ENCODE results near the gene GNS.
A peak's percentile ranks its signal among the peaks of the same experiment; 100 is the strongest.

Gene GNS

DNA sequence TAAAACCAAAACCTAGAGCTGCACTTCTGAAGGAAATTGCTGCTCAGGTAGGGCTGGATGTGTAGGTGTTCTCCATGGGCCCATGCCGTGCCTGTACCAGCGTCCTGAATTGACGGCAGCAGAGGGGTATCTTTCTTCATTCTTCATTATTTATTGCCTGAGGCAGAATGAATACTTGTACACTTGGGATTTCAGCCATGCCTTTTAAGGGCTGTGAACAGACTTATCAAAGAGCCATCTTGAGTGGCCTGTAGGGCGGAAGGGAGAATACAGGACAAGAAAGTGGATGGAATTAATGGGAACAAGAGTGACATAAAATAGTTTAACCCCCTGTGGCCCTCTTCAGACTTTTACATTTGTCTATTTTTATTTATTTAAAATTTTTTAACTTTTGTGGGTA is 87.5 kb downstream of the GNS start:
- DNase-seq: no peak

DNA sequence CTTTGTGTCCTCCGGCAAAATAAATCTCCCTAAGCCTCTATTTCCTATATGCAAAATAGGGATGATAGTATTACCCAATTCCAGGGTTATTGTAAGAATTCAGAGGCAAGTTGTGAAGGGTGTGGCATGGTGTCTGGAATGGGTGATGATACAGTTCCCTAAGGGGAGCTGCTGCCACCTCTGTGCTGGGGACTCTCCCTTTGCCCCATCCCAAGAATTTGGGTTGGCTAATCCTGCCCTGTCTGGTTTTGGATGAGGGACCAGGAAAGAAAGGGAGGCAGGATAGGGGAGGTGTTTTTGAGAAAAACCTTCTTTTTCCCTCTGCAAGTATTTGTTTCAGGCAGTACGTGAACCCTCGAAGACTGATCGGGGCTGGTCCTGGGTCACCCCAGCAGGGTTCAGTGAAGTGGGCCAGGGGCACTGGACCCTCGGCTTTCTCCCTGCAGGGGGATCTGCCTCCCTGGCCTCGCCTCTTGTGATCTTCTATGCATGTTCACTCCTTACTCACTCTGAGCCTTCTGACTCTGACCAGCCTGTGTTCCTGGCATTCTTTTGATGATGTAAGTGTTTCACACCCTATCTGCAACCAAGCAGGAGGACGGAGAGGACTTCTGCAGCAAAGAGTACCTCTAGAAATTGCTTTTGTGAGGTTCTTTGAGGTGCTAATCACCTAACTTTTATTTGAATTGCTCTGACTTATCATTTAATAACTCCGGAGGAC is 88.1 kb downstream of the GNS start:
- DNase-seq: no peak

DNA sequence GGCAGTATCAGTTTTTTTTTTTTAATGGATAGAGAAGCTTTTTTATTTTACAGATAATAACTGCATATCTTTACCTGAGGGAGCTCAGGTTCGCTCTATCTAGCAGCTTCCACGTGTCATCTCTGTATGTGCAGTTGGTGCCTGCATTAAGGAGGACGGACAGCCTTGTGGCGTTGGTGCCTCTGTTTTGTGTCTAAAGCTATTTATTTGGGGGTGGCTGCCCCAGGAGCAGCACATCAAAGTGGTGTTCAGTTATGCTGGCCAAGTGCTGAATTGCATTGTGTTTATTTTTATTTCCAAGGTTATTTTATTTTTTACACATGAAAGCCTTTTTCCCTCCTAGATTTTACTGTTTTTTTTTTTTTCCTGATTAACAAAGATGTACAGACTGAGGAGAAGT is 89.2 kb downstream of the GNS start:
- no peak for DNase-seq

DNA sequence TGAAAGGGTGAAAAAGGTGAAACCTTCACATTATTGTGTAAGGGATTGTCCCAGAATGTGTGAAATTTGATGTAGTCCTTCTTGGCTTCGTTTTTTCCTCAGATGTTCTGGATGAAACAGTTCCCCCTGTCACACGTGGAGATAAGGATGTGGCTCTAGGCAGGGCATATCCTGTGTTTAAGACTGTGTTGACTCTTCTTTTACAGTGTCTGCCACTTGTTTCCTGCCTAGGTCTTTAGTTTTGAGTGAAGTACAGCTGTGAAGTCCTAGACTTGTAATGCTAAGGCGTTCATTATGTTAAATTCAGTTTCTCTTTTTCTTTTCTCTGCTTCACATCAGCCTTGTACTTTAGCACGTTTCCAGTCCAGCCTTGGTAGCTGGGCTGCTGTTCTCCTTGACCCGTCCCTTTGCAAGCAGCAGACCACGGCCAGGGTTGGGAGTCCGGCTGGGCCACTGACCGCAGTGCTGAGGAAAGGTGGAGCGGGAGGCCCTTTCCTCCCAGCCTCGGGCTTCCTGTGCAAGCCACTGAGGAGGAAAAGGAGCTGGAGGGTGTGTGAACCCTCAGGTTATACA is 89.8 kb downstream of the GNS start:
- DNase-seq: no peak

DNA sequence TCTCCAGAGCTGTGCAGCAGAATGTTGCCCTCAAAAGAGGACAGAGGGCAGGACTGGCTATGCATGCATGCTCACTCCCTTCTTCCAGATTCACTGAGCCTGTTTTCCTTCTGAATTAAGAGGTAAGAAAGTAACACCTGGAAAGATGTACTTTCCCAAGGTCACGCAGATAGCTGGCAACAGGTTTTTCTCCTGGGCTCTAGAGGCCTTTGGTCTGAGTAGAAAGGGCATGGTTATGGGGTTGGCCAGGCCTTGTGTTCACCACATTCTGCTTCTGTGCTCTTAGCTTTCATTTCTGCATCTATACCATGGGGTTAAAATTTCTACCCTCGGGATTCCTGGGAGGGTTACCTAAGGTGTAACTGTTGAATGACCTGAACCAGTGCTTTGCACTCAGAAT is 91.4 kb downstream of the GNS start:
- no peak for DNase-seq

DNA sequence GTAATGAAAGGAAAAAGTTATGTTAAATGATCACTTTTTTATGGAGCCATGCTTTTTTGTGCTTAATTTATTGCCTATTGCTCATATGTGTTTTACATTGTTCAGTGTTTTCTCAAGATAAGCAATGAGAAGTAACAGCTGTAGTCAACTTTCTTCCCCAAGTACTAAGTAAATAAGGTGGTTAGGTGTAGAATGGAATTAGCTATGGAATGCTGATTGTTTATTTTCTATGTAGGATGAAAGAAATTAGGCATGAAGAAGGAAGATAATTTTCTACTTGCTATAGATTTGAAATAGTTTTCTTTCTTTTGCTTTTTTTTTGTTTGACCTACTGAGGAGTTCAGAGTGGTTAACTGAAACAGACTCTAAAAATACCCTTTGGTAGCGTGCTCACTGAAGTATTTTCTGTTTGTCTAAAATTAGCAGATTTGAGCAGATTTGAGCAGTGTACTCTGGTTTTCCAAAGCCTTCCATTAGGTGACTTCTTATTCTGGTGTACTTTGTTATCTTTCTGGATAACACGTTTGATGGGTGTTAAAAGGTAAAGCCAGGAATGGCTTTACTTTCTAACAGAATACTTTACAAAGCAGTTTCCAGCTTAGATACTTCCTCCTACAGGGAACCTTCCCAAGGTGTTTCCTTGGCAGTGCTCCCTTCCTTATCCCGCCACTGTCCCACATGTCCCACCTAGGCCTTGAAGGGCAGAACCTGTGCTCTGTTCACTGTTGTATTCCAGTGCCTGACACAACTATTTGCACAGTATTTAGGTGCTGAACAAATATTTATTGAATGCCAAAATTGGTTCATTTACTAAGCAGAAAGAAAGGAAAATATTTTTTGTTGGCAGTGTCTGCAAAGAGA is 92.9 kb downstream of the GNS start:
- DNase-seq: no peak

DNA sequence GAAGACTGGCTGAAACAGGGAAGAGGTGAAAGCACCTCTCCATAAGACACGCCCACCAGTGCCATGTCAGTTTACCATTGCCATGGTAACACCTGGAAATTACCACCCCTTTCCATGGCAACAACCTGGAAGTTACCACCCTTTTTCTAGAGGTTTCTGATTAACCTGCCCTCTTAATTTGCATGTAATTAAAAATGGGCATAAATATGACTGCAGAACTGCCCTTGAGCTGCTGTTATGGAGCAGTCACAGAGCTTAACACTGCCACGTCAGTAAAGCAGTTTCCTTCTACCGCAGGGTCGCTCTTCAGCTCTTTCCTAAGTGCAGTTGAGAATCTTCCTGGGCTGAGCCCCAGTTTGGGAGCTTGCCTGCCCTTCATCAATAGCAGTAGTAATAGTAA is 93.7 kb downstream of the GNS start:
- DNase-seq: peak; percentile 18 to 33

Measured in NCI-H526 (cell line).